CD14-positive monocyte (primary cell): ENCODE measurements around the gene ANKRD29. TPM values are rescaled to one million over a fixed set of nuclear protein-coding genes. Genes with fewer than 3 reads are reported as not detected.

Experiments
- DNase-seq, 3 donors: peaks; one replicate each; pipeline ENCODE4 v3.0.0-alpha.2; 2011 to 2022
- H2AFZ ChIP-seq: 2 replicates; pipeline ENCODE4 v1.6.0; 2012; ENCODE audit warnings: mild to moderate bottlenecking, low read depth, low read length, inconsistent platforms; ENCODE audit not compliant: insufficient read depth, poor library complexity, severe bottlenecking
- H3K27ac ChIP-seq, 2 donors: 1 replicate in 1 of 2; 2 replicates in 1 of 2; pipeline ENCODE4 v1.5.1; 2012 to 2013; ENCODE audit warnings: low read length in 2 of 2, control low read depth in 1 of 2, inconsistent platforms in 1 of 2, low read depth in 1 of 2, mild to moderate bottlenecking in 1 of 2
- H3K27me3 ChIP-seq, 2 donors: one replicate each; pipeline versions ENCODE4 v1.6.0 to v1.6.1; 2011 to 2013; ENCODE audit warnings: low read length in 2 of 2; ENCODE audit not compliant: control insufficient read depth in 2 of 2, insufficient read depth in 2 of 2
- H3K36me3 ChIP-seq, 2 donors: replicated peaks in 1 of 2; 1 replicate in 1 of 2; 2 replicates in 1 of 2; pipeline versions ENCODE4 v1.5.1 to v1.6.1; 2012 to 2013; ENCODE audit warnings: low read length in 2 of 2, control low read depth in 1 of 2, inconsistent platforms in 1 of 2, mild to moderate bottlenecking in 1 of 2; ENCODE audit not compliant: insufficient read depth in 2 of 2, control insufficient read depth in 1 of 2
- H3K4me1 ChIP-seq, 2 donors: 1 replicate in 1 of 2; 2 replicates in 1 of 2; pipeline versions ENCODE4 v1.5.1 to v1.6.1; 2012 to 2013; ENCODE audit warnings: low read length in 2 of 2, control low read depth in 1 of 2, inconsistent platforms in 1 of 2, mild to moderate bottlenecking in 1 of 2, moderate library complexity in 1 of 2; ENCODE audit not compliant: insufficient read depth in 2 of 2, control insufficient read depth in 1 of 2
- H3K4me2 ChIP-seq: replicated peaks from 2 replicates; pipeline ENCODE3; 2012; ENCODE audit warnings: low read length, moderate library complexity, mild to moderate bottlenecking; ENCODE audit not compliant: poor library complexity, severe bottlenecking; ENCODE audit errors: extremely low read depth
- H3K4me3 ChIP-seq, 3 experiments: fragments of 200-600 bp in 1 of 3; sonication (generic) in 1 of 3; replicated peaks in 1 of 3; 1 replicate in 2 of 3; 2 replicates in 1 of 3; pipeline ENCODE4 v1.5.1; 2011 to 2013; ENCODE audit warnings: low read length in 3 of 3, mild to moderate bottlenecking in 3 of 3, control low read depth in 2 of 3, low read depth in 2 of 3, inconsistent platforms in 1 of 3, moderate library complexity in 1 of 3
- H3K79me2 ChIP-seq: 2 replicates; pipeline ENCODE4 v1.6.0; 2012; ENCODE audit warnings: mild to moderate bottlenecking, control low read depth, inconsistent platforms, low read length, moderate library complexity; ENCODE audit not compliant: insufficient read depth
- H3K9ac ChIP-seq: 2 replicates; pipeline ENCODE4 v1.6.0; 2017; ENCODE audit warnings: low read length, mild to moderate bottlenecking; ENCODE audit not compliant: insufficient read depth, poor library complexity, severe bottlenecking
- H3K9me3 ChIP-seq, 2 donors: replicated peaks in 1 of 2; 1 replicate in 1 of 2; 2 replicates in 1 of 2; pipeline versions ENCODE4 v1.5.1 to v1.6.1; 2012 to 2013; ENCODE audit warnings: low read length in 2 of 2, control low read depth in 1 of 2; ENCODE audit not compliant: control insufficient read depth in 1 of 2, insufficient read depth in 1 of 2
- H4K20me1 ChIP-seq: 2 replicates; pipeline ENCODE4 v1.6.0; 2012; ENCODE audit warnings: mild to moderate bottlenecking, low read length, control low read depth, moderate library complexity; ENCODE audit not compliant: insufficient read depth
- H3K27ac Mint-ChIP-seq, 7 donors: one replicate each; pipeline ENCODE4 v1.8.0; 2020; ENCODE audit warnings: mild to moderate bottlenecking in 7 of 7, mixed read lengths in 7 of 7, moderate library complexity in 6 of 7, inconsistent platforms in 2 of 7
- H3K27me3 Mint-ChIP-seq, 3 donors: one replicate each; pipeline ENCODE4 v1.8.0; 2021 to 2022; ENCODE audit warnings: low read depth in 3 of 3, mild to moderate bottlenecking in 3 of 3, mixed read lengths in 3 of 3, moderate library complexity in 3 of 3, inconsistent platforms in 1 of 3
- H3K36me3 Mint-ChIP-seq, 2 donors: one replicate each; pipeline ENCODE4 v1.8.0; 2020; ENCODE audit warnings: mixed read lengths in 2 of 2, inconsistent platforms in 1 of 2, mild to moderate bottlenecking in 1 of 2
- H3K4me1 Mint-ChIP-seq: one replicate; pipeline ENCODE4 v1.8.0; 2020; ENCODE audit warnings: mild to moderate bottlenecking, mixed read lengths
- H3K4me3 Mint-ChIP-seq, 2 donors: one replicate each; pipeline ENCODE4 v1.8.0; 2020; ENCODE audit warnings: mild to moderate bottlenecking in 2 of 2, mixed read lengths in 2 of 2, moderate library complexity in 1 of 2
- H3K9me3 Mint-ChIP-seq, 7 donors: one replicate each; pipeline ENCODE4 v1.8.0; 2020 to 2022; ENCODE audit warnings: mixed read lengths in 7 of 7, mild to moderate bottlenecking in 6 of 7, moderate library complexity in 6 of 7, inconsistent platforms in 2 of 7
- WGBS: methylation state at CpG from one replicate; pipeline ENCODE4 v1.1.5; 2013; ENCODE audit warnings: missing lambda C conversion rate; ENCODE audit not compliant: insufficient coverage; 5-methylcytosine and 5-hydroxymethylcytosine counted together
- intact Hi-C, 2 donors: fragments of 100-400 bp; cut with micrococcal nuclease; formaldehyde crosslinking; loops; one replicate each; pipeline versions ENCODE4 v1.15.0 to v1.15.1; 2023
- polyA plus RNA-seq, 3 donors: library from polyadenylated mRNA; depleted of rRNA in 1 of 3; unstranded in 2 of 3; stranded (reverse) in 1 of 3; fragments of 300-500 nt in 2 of 3; fragments of >200 nt in 1 of 3; fragmentation: Illumina TruSeq in 2 of 3; gene quantifications; 1 replicate in 2 of 3; 2 replicates in 1 of 3; pipeline ENCODE4 v1.2.3, GENCODE V29; 2012 to 2021
- TF ChIP-seq, protein P1 (sequence below): fragments of 200-600 bp; IDR thresholded peaks from one replicate; pipeline ENCODE4 v1.8.0; 2022; ENCODE audit warnings: antibody characterized with exemption, mild to moderate bottlenecking

ANKRD29 gene
- polyA plus RNA-seq, 3 donors: 0.03 to 0.11 TPM; not detected in 1

DNA sequence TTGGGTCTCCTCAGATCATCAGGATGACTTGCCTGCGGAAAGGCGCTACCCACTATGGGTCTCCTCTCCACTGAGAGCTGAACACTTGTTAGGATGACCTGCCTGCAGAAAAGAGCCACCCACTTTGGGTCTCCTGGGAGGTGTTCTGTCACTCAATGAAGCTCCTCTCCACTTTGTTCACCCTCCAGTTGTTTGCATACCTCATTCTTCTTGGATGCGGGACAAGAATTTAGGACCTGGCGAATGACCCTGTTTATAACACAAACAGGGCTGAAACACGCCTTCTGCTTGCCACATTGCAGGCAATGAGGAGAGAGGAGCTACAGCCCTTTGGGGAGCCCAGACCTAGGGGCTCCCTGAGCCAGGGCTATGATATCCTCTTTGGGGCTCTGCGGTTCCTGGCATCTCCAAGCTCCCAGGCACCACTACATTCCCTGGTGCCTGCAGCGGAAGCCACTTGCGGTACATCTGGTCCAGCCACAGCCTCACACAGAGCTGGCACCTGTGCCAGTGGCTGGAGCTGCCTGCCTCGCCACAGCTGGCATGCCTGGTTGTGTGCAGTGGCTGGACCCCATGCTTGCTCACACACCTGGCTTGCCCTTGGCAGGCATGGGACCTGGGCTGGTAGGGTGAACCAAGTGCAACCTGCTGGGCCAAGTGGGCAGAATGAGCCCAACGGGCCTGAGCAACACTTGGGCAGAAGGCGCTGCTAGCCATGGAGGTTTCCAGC, 20.6 kb downstream of the ANKRD29 start:
- peaks cover 0 to 15% of the 10 kb centered on the region in 2 donors for H3K9me3 ChIP-seq
- Mint-ChIP-seq H3K4me1 (no peaks in the 10 kb centered on the region), H3K9me3 (peaks cover 7 to 17% (median 11%) of the 10 kb centered on the region in 7 donors), H3K4me3 (no peak overlapping the region), H3K36me3 (no peaks in the 10 kb centered on the region), H3K27ac (no peak overlapping the region), H3K27me3 (peaks cover 0 to 2% (median 2%) of the 10 kb centered on the region in 3 donors)
- intact Hi-C loops: no loop called here
- no peaks in the 10 kb centered on the region for H3K27me3 ChIP-seq
- H3K9ac ChIP-seq: no peak overlapping the region
- DNase-seq: no peak
- H3K4me1 ChIP-seq: no peaks in the 10 kb centered on the region
- H3K4me2 ChIP-seq: no peak overlapping the region
- no peaks in the 10 kb centered on the region for H3K36me3 ChIP-seq
- no peak overlapping the region for H2AFZ ChIP-seq
- TF ChIP-seq, protein P1, sequence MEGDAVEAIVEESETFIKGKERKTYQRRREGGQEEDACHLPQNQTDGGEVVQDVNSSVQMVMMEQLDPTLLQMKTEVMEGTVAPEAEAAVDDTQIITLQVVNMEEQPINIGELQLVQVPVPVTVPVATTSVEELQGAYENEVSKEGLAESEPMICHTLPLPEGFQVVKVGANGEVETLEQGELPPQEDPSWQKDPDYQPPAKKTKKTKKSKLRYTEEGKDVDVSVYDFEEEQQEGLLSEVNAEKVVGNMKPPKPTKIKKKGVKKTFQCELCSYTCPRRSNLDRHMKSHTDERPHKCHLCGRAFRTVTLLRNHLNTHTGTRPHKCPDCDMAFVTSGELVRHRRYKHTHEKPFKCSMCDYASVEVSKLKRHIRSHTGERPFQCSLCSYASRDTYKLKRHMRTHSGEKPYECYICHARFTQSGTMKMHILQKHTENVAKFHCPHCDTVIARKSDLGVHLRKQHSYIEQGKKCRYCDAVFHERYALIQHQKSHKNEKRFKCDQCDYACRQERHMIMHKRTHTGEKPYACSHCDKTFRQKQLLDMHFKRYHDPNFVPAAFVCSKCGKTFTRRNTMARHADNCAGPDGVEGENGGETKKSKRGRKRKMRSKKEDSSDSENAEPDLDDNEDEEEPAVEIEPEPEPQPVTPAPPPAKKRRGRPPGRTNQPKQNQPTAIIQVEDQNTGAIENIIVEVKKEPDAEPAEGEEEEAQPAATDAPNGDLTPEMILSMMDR: no peak
- no peaks in the 10 kb centered on the region for H3K79me2 ChIP-seq
- no peaks in the 10 kb centered on the region for H4K20me1 ChIP-seq
- no peak overlapping the region for H3K4me3 ChIP-seq
- H3K27ac ChIP-seq: no peak overlapping the region
- 98% methylated on average over 11 of the region's 11 CpGs for WGBS

DNA sequence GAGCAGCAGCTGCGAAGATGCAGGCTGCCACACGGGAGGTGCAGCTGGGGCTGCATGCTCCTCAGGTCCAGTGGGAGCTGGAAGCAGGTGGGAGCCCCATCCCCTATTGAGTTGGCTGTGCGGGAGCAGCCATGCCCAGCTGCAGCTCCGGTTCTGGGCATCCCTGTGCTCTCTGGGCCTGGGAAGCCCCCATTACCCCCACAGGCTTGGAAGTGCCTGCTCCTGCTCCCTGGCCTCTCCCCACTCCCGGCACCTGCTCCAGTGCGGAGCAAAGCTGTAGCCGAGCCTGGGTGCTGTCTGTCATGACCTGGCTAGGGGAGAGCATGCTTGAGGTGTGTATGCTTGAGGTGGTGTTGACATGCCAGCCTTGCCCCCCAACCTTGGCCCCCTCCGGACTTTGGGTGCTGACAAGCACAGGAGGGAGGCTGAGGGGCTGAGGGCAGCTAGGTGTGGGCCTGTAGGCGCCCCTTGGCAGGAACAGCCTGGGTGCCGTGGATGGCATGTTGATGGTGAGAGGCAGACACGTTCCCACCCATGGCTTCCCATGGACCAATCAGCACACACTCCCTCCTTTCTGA, 21.5 kb downstream of the ANKRD29 start:
- peaks cover 7 to 17% (median 11%) of the 10 kb centered on the region in 7 donors for H3K9me3 Mint-ChIP-seq
- intact Hi-C loops: no loop called here
- H3K9me3 ChIP-seq: peaks cover 0 to 15% of the 10 kb centered on the region in 2 donors

More for the DNA sequence above, 21.5 kb downstream of the ANKRD29 start:
- Histone ChIP-seq H3K4me2 (no peak overlapping the region), H3K79me2 (no peaks in the 10 kb centered on the region), H4K20me1 (no peaks in the 10 kb centered on the region), H3K9ac (no peak overlapping the region), H3K36me3 (no peaks in the 10 kb centered on the region), H3K27ac (no peak overlapping the region), H2AFZ (no peak overlapping the region), H3K4me3 (no peak overlapping the region), H3K27me3 (no peaks in the 10 kb centered on the region), H3K4me1 (no peaks in the 10 kb centered on the region)
- Mint-ChIP-seq H3K27ac (no peak overlapping the region), H3K27me3 (peaks cover 0 to 2% (median 2%) of the 10 kb centered on the region in 3 donors), H3K36me3 (no peaks in the 10 kb centered on the region), H3K4me3 (no peak overlapping the region), H3K4me1 (no peaks in the 10 kb centered on the region)
- DNase-seq: no peak
- WGBS: 82% methylated on average over 7 of the region's 11 CpGs
- TF ChIP-seq, protein P1: no peak
